Uterus (tissue), 4 donors: ENCODE results near the gene ZBTB42. TPM values are rescaled to one million over a fixed set of nuclear protein-coding genes. Genes with fewer than 3 reads are reported as not detected.

Source experiments
- DNase-seq, 2 donors: peaks; one replicate each; pipeline ENCODE4 v3.0.0-alpha.2; 2019 to 2020
- H3K27ac ChIP-seq, 2 donors: fragments of 200-600 bp; sonication (generic); 1 replicate in 1 of 2; 2 replicates in 1 of 2; pipeline ENCODE4 v1.5.1; 2016 to 2018
- H3K27me3 ChIP-seq, 2 donors: fragments of 200-600 bp; sonication (generic); one replicate each; pipeline ENCODE4 v1.5.1; 2018 to 2019; ENCODE audit warnings: control low read depth in 1 of 2
- H3K36me3 ChIP-seq, 2 donors: fragments of 200-600 bp; sonication (generic); one replicate each; pipeline ENCODE4 v1.5.1; 2019; ENCODE audit warnings: control low read depth in 1 of 2
- H3K4me1 ChIP-seq, 2 donors: fragments of 200-600 bp; sonication (generic); one replicate each; pipeline ENCODE4 v1.5.1; 2018 to 2019; ENCODE audit warnings: control low read depth in 1 of 2
- H3K4me3 ChIP-seq, 2 donors: fragments of 200-600 bp; sonication (generic); 1 replicate in 1 of 2; 2 replicates in 1 of 2; pipeline ENCODE4 v1.5.1; 2018 to 2019; ENCODE audit warnings: mild to moderate bottlenecking in 1 of 2
- H3K9me3 ChIP-seq, 2 donors: fragments of 200-600 bp; sonication (generic); one replicate each; pipeline ENCODE4 v1.5.1; 2019; ENCODE audit warnings: control low read depth in 1 of 2
- POLR2A ChIP-seq, 2 donors: fragments of 450-650 bp; IDR thresholded peaks; one replicate each; pipeline ENCODE4 v1.6.1; 2016; ENCODE audit warnings: antibody characterized with exemption in 2 of 2, mild to moderate bottlenecking in 1 of 2, moderate library complexity in 1 of 2
- intact Hi-C: fragments of 100-400 bp; cut with DNase I; formaldehyde crosslinking; loops from one replicate; pipeline ENCODE4 v1.15.1; 2023; ENCODE audit warnings: low total_unique reads
- total RNA-seq, 4 donors: library from RNA; depleted of rRNA in 3 of 4; stranded (reverse); fragments of >200 nt in 3 of 4; gene quantifications; one replicate each; pipeline versions ENCODE4 v1.1.0 to v1.2.4, GENCODE V29; 2014 to 2023
- TF ChIP-seq, protein P1 (sequence below), 4 experiments: fragments of 200-600 bp in 2 of 4; fragments of 450-650 bp in 2 of 4; sonication (generic) in 2 of 4; IDR thresholded peaks; one replicate each; pipeline ENCODE4 v1.5.1; 2016 to 2019; ENCODE audit warnings: antibody characterized with exemption in 4 of 4, mild to moderate bottlenecking in 2 of 4, moderate library complexity in 1 of 4
- donor health status: DM: yes; HTN: yes; CAD: no.

The ZBTB42 gene
- total RNA-seq, 4 donors from 2014 or later: under 0.01 to 8.4 (median 3.9) TPM

DNA sequence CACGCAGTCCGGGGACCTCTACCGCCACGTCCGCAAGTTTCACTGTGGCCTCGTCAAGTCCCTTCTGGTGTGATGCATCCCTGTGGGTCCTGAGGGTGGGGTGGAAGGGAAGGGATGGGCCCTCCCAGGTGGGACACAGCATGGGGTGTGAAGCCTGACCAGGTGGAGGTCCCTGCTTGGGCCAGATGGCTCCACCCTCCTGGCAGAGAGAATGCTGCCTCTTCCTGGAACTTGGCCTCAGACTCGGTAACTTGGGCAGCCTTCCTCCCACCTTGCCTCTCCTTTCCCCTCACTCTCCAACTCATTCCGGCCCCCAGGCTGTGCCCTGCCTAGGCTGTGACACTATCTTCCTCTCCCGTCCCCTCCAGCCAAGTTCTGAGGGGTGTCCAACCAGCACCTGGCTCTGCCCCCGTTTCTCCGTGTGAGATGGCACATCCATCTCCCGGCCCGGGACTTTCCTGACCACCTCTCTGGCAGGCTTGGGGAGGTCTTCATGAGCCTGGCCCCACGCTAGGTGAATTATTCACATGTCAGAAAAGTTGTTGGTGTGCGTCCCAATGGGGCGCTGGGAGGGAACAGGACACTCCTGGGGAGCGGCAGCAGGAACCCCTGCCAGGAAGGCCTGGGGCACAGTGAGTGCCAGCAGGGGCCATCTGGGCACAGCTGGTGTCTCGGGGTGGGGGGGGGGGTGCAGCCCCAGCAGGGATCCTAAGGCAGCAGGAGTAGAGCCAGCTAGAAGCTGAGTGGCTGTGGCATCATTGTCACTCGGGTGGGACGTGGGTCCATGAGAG, 1.7 kb downstream of the ZBTB42 start:
- TF ChIP-seq, protein P1, sequence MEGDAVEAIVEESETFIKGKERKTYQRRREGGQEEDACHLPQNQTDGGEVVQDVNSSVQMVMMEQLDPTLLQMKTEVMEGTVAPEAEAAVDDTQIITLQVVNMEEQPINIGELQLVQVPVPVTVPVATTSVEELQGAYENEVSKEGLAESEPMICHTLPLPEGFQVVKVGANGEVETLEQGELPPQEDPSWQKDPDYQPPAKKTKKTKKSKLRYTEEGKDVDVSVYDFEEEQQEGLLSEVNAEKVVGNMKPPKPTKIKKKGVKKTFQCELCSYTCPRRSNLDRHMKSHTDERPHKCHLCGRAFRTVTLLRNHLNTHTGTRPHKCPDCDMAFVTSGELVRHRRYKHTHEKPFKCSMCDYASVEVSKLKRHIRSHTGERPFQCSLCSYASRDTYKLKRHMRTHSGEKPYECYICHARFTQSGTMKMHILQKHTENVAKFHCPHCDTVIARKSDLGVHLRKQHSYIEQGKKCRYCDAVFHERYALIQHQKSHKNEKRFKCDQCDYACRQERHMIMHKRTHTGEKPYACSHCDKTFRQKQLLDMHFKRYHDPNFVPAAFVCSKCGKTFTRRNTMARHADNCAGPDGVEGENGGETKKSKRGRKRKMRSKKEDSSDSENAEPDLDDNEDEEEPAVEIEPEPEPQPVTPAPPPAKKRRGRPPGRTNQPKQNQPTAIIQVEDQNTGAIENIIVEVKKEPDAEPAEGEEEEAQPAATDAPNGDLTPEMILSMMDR (IDR thresholded peaks at IDR 0.05): no peak
- no peak for TF ChIP-seq POLR2A (IDR thresholded peaks at IDR 0.05)
- no peak for DNase-seq
- Histone ChIP-seq H3K9me3 (no peaks in the 10 kb centered on the region), H3K4me1 (peaks cover 0 to 10% of the 10 kb centered on the region in 2 donors), H3K36me3 (no peaks in the 10 kb centered on the region), H3K27ac (no peak overlapping the region), H3K27me3 (no peaks in the 10 kb centered on the region), H3K4me3 (no peak overlapping the region)
- intact Hi-C loops: no loop called here

DNA sequence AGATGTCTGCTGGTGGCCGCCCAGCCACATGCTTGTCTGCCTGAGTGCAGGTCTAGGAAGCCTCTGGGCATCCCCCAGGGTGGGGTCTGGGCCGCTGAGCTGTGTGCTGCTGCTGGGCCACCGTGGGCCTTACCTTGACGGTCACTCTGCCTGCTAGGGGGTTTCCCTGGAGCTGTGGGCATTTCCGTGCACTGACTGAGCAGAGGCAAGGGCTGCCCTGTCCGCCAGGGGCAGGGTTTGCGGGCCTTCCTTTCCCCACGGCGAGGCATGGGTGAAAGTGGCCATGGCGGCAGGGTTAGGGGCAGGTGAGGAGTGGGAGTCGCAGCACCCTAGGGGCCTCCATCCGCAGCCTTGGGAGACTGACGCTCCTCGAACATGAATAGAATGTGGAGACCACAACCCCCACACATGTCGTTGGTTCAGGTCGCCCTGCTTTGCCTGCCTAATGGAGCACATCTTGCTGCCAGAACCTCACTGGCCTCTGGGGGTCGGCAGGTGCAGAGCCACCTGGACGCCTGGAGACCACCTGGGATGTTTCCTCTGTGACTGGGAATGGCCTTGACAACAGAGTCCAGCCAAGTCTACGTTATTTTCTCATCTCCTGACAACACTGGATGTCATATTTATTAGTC, 2.5 kb downstream of the ZBTB42 start:
- TF ChIP-seq, protein P1 (IDR thresholded peaks at IDR 0.05): no peak
- no peak for TF ChIP-seq POLR2A (IDR thresholded peaks at IDR 0.05)
- H3K4me3 ChIP-seq: no peak overlapping the region
- DNase-seq: no peak
- peaks cover 0 to 10% of the 10 kb centered on the region in 2 donors for H3K4me1 ChIP-seq
- no peaks in the 10 kb centered on the region for H3K9me3 ChIP-seq
- intact Hi-C loops: no loop called here
- no peaks in the 10 kb centered on the region for H3K36me3 ChIP-seq
- H3K27ac ChIP-seq: no peak overlapping the region
- no peaks in the 10 kb centered on the region for H3K27me3 ChIP-seq

DNA sequence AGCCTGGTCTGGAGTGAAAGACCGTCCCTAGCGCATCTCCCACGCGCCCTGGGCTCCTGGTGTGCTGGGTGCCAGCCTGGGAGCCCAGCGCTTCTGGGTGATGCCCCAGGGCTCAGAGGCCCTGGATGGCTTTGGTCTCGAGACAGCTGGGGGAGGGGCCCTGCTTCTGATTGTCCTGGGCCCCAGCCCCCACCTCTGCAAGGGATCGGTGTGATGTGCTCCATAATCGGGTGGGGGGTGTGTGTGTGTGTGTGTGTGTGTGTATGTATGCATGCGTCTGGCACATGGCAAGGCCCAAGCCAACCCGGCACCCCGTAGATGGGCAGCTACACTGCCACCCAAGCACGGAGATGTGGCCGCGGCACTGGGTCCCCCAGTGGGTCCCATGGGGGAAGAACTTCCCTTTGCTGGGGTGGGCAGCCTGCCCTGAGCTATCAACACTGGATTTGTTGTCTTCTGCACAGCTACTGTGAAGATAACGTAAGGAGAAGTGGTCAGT, 3.1 kb downstream of the ZBTB42 start:
- Histone ChIP-seq H3K4me3 (no peak overlapping the region), H3K36me3 (no peaks in the 10 kb centered on the region), H3K27ac (no peak overlapping the region), H3K4me1 (peaks cover 0 to 10% of the 10 kb centered on the region in 2 donors), H3K9me3 (no peaks in the 10 kb centered on the region), H3K27me3 (no peaks in the 10 kb centered on the region)
- DNase-seq: no peak
- intact Hi-C loops: no loop called here
- no peak for TF ChIP-seq POLR2A (IDR thresholded peaks at IDR 0.05)
- TF ChIP-seq, protein P1 (IDR thresholded peaks at IDR 0.05): no peak

DNA sequence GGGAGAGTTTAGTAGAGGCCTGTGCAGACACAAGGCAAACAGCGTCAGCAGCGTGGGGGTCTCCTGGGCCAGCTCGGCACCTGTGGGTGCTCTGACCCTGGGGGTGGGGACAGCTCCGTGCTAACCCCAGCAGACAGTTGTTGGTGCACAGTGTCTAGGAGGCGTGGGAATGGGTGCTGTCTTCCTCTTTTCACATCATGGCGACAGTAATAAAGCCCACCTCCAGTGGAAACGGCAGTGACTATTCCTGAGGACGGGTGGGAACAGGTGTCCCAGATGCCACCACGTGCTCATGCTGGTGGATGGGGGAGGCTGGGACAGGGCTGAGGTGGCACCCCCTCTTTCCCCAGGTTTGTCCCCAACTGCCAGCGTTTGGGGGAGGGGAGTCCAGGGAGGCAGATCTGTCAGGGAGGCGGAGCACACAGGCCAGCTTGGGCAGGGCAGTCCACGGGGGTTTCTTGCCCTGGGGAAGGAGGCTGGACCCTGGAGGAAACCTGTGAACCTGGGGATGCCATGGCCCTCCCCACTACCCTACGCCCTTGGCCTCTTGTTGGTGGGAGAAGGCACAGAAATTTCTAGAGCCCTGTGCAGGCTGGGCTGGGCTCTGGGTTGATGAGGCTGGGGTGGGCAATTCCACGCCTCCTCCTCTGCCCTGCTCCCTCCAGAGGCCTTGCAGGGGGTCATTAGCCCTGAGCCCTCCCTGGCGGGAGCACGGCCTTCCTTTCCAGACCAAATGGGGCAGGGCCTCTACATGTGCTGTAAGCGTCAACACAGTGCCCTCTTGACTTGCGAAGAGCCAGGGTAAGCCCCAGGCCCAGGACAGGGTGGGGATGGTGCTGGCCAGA, 3.8 kb downstream of the ZBTB42 start:
- H3K4me1 ChIP-seq: peaks cover 0 to 10% of the 10 kb centered on the region in 2 donors
- H3K27me3 ChIP-seq: no peaks in the 10 kb centered on the region
- no peaks in the 10 kb centered on the region for H3K36me3 ChIP-seq
- intact Hi-C loops: no loop called here
- no peaks in the 10 kb centered on the region for H3K9me3 ChIP-seq
- TF ChIP-seq, protein P1 (IDR thresholded peaks at IDR 0.05): no peak
- TF ChIP-seq POLR2A (IDR thresholded peaks at IDR 0.05): no peak
- DNase-seq: no peak
- H3K27ac ChIP-seq: peak overlapping the region in 1 of 2 donors; percentile 25
- H3K4me3 ChIP-seq: no peak overlapping the region
